ENCODE measurements around the gene E2F2. TPM values are rescaled to one million over a fixed set of nuclear protein-coding genes. Genes with fewer than 3 reads are reported as not detected.
"Not testable (repeated sequence)": the region's sequence is repeated elsewhere in the genome, so short reads cannot be mapped to it uniquely, and the experiment has no call there.

Gene E2F2
- polyA plus RNA-seq, 1 experiment = 0.11 TPM

DNA sequence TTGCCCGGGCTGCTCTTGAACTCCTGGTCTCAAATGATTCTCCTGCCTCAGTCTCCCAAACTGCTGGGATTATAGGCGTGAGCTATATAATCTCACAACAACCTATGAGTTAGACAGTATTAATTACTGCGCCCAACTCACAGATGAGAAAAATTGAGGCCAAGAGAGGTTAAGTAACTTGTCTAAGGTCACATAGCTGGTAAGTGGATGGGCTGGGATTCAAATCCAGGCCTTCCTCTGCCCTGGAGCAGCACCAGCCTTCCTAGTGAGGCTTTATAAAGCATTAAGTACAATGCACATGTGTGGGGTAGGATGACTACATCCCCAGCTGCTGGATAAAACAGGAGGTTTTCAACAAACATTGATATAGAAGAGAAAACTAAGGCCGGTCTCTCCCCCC, 15.1 kb downstream of the E2F2 start:
- no peak for DNase-seq (ENCODE audit: low read depth)
- ChIA-PET POLR2A (no interaction called here), CTCF (interaction anchor here (1.3 to 1.7 kb wide), 2 partner anchors 19 to 157 kb away, joined by 3 to 6 read pairs; no protein-coding TSS in a partner anchor)
- no peaks in the 10 kb centered on the region for H3K27me3 ChIP-seq (ENCODE audit: control insufficient read depth, insufficient read depth, low read length)
- H3K4me3 ChIP-seq (ENCODE audit: low read depth, low read length) = no peak overlapping the region
- H3K36me3 ChIP-seq (ENCODE audit: control insufficient read depth, insufficient read depth, low read length) = no peaks in the 10 kb centered on the region; the same call in none of the 2 replicates
- TF ChIP-seq, protein P1, sequence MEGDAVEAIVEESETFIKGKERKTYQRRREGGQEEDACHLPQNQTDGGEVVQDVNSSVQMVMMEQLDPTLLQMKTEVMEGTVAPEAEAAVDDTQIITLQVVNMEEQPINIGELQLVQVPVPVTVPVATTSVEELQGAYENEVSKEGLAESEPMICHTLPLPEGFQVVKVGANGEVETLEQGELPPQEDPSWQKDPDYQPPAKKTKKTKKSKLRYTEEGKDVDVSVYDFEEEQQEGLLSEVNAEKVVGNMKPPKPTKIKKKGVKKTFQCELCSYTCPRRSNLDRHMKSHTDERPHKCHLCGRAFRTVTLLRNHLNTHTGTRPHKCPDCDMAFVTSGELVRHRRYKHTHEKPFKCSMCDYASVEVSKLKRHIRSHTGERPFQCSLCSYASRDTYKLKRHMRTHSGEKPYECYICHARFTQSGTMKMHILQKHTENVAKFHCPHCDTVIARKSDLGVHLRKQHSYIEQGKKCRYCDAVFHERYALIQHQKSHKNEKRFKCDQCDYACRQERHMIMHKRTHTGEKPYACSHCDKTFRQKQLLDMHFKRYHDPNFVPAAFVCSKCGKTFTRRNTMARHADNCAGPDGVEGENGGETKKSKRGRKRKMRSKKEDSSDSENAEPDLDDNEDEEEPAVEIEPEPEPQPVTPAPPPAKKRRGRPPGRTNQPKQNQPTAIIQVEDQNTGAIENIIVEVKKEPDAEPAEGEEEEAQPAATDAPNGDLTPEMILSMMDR (IDR thresholded peaks at IDR 0.05; ENCODE audit: insufficient read depth, low read depth, low read length) = no peak

DNA sequence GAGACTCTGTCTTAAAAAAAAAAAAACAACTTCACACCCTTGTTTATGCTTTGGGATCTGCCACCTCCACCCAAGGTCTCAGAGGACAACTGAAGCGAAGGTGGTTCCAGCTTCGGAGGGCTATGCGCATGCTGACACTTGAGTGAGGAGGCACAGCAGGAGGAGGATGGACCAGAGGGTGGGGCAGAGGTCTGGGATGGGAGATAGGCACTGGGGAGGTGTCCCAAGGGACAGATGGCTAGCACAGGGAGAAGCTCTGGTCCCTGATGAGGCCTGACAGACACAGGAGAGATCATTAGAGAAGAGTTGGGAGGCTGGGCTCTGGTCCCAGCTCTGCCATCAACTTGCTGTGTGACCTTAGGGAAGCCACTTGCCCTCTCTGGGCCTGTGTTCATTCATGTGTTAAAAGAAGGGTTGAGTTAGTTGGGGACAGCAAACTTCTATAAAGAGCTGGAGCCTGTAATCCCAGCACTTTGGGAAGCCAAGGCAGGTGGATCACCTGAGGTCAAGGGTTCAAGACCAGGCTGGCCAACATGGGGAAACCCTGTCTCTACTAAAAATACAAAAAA, 16.8 kb downstream of the E2F2 start:
- ChIA-PET CTCF (interaction anchor here (1.2 to 1.7 kb wide), 3 partner anchors 14 to 110 kb away, joined by 3 to 6 read pairs (median 3); no protein-coding TSS in a partner anchor), POLR2A (no interaction called here)
- no peak for DNase-seq (ENCODE audit: low read depth)
- Histone ChIP-seq H3K4me3 (ENCODE audit: low read depth, low read length) (no peak overlapping the region), H3K27me3 (ENCODE audit: control insufficient read depth, insufficient read depth, low read length) (no peaks in the 10 kb centered on the region), H3K36me3 (ENCODE audit: control insufficient read depth, insufficient read depth, low read length) (no peaks in the 10 kb centered on the region; the same call in none of the 2 replicates)
- TF ChIP-seq, protein P1 (IDR thresholded peaks at IDR 0.05; ENCODE audit: insufficient read depth, low read depth, low read length) = no peak

DNA sequence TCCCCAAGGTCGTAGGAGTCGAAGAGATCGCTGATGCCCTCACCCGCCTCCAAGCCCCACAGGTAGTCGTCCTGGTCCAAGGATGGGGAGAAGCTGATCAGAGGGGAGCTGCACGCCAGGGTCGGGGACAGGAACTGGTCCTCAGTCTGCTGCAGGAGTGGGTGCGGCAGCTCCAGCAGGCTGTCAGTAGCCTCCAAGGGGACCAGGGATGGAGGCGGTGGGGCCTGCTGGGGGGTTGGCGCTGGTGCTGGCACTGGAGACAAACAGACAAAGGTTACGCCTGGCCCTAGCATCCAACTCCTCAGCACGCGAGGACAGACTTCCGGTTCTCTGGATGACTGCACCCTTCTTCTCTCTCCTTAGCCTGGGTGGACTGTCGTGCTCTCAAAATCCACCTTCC, 21.1 kb downstream of the E2F2 start:
- DNase-seq (ENCODE audit: low read depth) = no peak
- CTCF ChIA-PET = interaction anchor here (1.6 to 4.6 kb wide), 2 partner anchors 13 to 18 kb away, joined by 3 to 46 read pairs; no protein-coding TSS in a partner anchor
- Histone ChIP-seq H3K36me3 (ENCODE audit: control insufficient read depth, insufficient read depth, low read length) (no peaks in the 10 kb centered on the region; the same call in 1 of the 2 replicates), H3K4me3 (ENCODE audit: low read depth, low read length) (no peak overlapping the region), H3K27me3 (ENCODE audit: control insufficient read depth, insufficient read depth, low read length) (no peaks in the 10 kb centered on the region)
- POLR2A ChIA-PET = no interaction called here
- TF ChIP-seq, protein P1 (IDR thresholded peaks at IDR 0.05; ENCODE audit: insufficient read depth, low read depth, low read length) = no peak

DNA sequence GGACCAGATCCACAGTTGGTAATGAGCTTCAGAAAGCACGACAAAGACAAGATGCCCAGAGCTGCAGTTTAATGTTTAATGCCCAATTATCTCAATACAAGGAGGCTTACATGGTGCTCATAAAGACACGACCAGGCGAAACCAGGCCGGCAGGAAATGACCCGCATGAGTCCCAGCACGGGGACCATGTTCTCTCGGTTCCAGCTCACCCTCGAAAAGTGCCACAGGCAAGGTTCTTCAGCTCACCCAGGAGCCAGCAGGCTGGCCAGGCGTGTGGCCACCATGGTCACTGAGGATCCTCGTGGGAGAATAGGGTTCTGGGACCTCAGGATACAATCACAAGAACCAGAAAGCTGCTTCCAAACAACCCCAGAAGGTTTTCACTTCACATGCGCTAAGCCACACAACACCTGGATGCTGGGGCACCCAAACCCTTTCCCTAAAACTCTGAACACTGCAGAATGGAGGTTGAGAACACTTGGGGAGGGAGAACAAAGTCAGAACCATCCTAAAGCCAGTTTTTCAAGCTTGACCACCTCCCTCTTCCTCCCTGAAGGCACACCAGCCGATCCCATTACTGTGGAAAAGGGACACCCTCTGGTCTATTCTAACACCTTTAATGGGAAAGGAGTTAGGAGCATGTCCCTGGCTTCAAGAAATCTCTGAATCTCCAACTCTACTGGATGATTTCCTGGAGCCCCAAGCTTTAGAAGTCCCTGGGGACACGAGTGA, 24.5 kb downstream of the E2F2 start:
- Histone ChIP-seq H3K4me3 (ENCODE audit: low read depth, low read length) (no peak overlapping the region), H3K27me3 (ENCODE audit: control insufficient read depth, insufficient read depth, low read length) (no peaks in the 10 kb centered on the region), H3K36me3 (ENCODE audit: control insufficient read depth, insufficient read depth, low read length) (no peaks in the 10 kb centered on the region)
- DNase-seq (ENCODE audit: low read depth) = no peak
- ChIA-PET POLR2A (no interaction called here), CTCF (interaction anchor here (1.0 to 4.6 kb wide), 3 partner anchors 9 to 129 kb away, joined by 3 to 46 read pairs (median 5); no protein-coding TSS in a partner anchor)
- TF ChIP-seq, protein P1 (IDR thresholded peaks at IDR 0.05; ENCODE audit: insufficient read depth, low read depth, low read length) = no peak

DNA sequence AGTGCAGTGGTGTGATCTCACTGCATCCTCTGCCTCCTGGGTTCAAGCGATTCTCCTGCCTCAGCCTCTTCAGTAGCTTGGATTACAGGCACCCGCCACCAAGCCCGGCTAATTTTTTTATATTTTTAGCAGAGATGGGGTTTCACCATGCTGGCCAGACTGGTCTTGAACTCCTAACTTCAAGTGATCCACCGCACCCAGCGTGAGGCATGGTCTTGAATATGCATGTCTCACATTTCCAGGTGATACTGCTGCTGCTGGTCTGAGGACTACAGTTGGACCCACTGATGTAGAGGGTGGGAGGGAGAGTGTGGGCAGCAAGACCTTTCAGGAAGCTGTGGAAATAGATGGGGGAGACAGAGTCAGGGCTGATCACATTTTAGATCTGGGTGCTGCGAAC, 25.2 kb downstream of the E2F2 start:
- ChIA-PET POLR2A (no interaction called here), CTCF (interaction anchor here (0.6 to 4.6 kb wide), 5 partner anchors 8 to 130 kb away, joined by 3 to 46 read pairs (median 3); no protein-coding TSS in a partner anchor)
- Histone ChIP-seq H3K36me3 (ENCODE audit: control insufficient read depth, insufficient read depth, low read length) (no peaks in the 10 kb centered on the region), H3K4me3 (ENCODE audit: low read depth, low read length) (no peak overlapping the region), H3K27me3 (ENCODE audit: control insufficient read depth, insufficient read depth, low read length) (no peaks in the 10 kb centered on the region)
- no peak for DNase-seq (ENCODE audit: low read depth)
- TF ChIP-seq, protein P1 (IDR thresholded peaks at IDR 0.05; ENCODE audit: insufficient read depth, low read depth, low read length) = no peak

DNA sequence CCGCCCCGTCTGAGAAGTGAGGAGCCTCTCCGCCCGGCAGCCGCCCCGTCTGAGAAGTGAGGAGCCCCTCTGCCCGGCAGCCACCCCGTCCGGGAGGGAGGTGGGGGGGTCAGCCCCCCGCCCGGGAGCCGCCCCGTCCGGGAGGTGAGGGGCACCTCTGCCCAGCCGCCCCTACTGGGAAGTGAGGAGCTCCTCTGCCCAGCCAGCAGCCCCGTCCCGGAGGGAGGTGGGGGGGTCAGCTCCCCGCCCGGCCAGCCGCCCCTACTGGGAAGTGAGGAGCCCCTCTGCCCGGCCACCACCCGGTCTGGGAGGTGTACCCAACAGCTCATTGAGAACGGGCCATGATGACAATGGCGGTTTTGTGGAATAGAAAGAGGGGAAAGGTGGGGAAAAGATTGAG, 26.9 kb downstream of the E2F2 start:
- CTCF ChIA-PET; H3K36me3 ChIP-seq (ENCODE audit: control insufficient read depth, insufficient read depth, low read length); H3K4me3 ChIP-seq (ENCODE audit: low read depth, low read length); H3K27me3 ChIP-seq (ENCODE audit: control insufficient read depth, insufficient read depth, low read length); POLR2A ChIA-PET; DNase-seq (ENCODE audit: low read depth): not testable (repeated sequence)
